GDM1 (cell line): ENCODE measurements around the gene FLYWCH1.

Source experiments
- DNase-seq: peaks from one replicate; lab custom pipeline; 2025; lab: John Stamatoyannopoulos, UW

The FLYWCH1 gene

DNA sequence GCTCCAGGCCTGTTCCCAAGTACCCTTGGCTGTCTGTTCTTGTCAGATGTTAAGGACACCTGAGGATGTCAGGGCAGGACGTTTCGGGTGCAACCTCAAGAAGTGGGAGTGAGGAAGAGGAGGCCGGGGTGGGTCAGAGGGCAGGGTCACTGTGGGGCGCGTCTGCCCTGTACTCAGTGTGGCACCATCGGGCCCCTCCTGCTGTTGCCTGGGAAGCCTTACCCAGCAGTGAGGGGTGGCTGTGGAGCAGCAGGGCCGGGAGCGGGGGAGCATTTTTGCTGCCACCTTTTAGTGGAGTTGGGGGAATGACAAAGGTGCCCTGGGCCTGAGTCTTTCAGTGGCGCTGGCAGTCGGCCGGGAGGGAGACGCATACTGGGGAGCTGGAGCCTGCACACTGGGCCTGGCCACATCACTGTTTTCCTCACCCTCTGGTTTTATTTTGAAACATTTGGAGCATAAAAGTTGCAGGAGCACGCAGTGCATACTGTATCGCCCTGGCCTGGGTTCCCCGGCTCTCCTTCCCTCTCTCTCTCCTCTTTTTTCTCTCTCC lies 11.1 kb upstream of the FLYWCH1 start:
- no peak for DNase-seq

GRCh38 chr16:2902337-2903130 lies 9.2 kb upstream of the FLYWCH1 start:
- no peak for DNase-seq

DNA sequence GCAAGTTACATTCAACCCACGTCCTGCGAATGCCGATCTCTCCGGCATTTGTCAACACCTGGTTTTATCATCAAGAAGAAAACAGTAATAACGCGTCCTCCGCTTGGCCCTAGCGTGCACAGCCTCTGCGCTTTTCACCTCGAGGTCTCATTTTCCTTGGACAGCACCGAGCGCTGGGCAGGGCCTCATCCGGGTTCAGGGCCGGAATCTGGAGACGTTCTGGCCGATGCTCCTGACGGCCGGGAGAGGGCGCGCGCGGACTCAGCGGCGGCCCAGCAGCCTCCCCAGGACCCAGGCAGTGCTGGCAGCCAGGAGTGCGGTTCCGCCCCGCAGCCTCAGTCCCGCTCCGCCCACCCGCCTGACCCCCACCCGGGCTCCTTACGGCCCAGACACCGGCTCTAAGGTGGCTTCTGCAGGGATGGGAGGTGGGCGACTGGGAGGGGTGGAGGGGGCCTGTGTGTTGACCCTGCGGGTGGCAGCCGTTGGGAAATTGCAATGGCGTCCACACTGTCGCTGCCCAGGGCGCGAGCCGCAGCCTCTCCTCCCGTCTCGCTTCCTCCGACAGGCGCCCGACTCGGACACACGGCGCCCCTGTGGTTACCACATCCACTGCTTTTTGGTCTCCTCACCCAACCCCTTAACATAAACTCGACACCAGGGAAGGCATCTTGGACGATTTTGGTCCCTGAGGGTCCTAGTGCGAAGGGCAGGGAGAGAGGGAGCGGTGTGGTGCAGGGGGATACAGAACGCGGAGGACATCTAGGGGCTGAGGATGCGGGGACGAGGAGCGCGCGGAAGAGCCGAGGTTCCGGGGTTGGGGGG lies 7.4 kb upstream of the FLYWCH1 start:
- DNase-seq, result peak; percentile 74

DNA sequence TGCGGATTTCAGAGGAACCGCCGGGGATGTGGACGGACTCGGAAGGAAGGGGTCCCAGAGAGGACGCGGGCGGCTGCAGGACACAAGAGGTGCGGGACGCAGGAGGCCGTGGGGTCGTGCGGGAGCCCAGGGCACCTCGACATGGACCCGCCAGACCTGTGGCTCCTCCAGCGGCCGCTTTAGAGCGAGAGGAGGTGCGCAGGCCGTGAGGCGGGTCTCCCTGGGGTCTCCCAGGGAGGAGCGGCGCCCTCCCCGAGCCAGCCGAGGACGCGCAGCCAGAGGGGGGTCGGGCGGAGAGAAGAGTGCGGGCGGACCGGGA lies 6.8 kb upstream of the FLYWCH1 start:
- DNase-seq, result no peak

DNA sequence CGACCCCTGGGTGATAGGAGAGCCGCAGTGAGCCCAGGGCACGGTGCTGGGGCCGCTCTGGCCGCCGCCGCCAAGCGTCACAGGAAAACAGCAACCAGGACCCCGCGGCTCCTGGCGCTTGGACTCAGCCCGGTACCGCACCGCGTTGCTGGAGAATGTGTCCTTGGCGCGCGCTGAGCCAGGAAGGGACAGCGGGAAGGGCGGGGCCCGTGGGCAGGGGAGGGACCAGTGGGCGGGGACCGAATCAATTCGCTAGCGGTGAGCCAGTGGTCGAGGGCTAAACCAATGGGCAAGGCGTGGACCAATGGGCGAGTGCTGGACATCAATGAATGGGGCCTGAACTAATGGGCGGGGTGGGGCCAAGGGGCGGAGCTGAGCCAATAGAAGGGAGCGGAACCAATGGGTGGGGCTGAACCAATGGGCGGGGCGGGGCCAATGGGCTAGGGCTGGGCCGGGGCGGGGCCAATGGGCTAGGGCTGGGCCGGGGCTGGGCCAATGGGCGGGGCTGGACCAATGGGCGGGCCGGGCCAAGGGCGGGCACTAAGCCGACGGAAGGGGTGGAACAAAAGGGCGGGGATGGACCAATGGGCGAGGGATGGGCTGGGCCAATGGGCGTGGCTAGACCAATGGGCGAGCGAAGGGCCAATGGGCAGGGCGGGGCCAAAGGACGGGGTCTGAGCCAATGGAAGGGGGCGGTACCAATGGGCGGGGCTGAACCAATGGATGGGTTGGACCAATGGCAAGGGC lies 6.3 kb upstream of the FLYWCH1 start:
- DNase-seq, result peak; percentile 99

GRCh38 chr16:2905988-2906387 lies 5.7 kb upstream of the FLYWCH1 start:
- DNase-seq, result no peak

- DNase-seq, result peak; percentile 19
Measured at GRCh38 chr16:2907084-2907753, 4.5 kb upstream of the FLYWCH1 start.

GRCh38 chr16:2910441-2910969 lies 1.2 kb upstream of the FLYWCH1 start:
- no peak for DNase-seq

- DNase-seq, result no peak
Measured at GRCh38 chr16:2912330-2913199, 834 bp downstream of the FLYWCH1 start.

- DNase-seq, result no peak
Measured at GRCh38 chr16:2913603-2914002, 1.9 kb downstream of the FLYWCH1 start.

DNA sequence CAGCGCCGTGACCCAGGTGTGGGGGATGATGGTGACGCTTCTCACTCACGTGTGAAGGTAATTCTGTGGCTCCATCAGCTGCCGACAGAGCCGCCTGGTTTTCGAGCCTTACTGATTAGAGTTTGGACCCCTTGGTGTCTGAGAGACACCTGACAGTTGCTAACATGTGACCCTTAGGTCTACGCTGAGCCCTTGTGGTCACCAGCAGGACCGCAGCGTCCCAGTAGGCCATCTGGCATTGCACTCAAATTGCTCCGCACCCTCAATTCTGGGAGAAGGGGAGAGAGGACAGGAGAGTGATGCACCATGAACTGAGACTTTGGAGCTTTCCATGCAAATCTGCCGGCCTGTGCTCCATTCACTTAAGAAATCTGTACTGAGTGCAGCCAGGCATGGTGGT lies 2.5 kb downstream of the FLYWCH1 start:
- no peak for DNase-seq

- DNase-seq, result no peak
Measured at GRCh38 chr16:2915196-2915929, 3.6 kb downstream of the FLYWCH1 start.

DNA sequence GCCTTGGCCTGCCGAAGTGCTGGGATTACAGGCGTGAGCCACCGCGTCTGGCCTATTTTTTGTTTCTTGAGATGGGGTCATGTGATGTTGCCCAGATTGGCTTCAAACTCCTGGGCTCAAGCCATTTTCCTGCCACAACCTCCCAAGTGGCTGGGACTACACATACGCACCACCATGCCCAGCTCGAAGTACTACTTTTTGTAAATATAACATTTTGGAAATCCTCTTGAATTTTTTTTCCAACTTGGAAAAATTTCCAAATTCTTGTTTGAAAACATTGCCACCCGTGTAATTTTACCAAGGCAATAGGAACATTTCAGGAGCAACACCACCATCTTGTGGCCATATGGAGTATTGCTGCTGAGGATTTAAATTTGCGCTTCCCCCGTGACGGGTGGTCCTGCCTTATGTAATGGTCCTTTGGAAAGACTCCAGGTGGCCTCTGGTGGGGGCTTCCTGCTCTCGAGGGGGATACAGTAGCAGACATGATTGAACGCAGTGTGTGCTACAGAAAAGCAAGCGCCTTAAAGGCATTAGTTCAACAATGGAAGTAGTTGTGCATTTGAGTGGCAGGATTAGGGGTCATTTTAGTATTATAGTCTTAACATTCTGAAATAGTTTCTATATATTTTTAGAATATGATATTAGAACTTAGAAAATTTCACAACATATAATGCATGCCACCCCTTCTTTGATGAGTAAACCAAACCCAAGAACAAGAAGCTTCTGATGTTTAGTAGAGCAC lies 8.0 kb downstream of the FLYWCH1 start:
- peak; percentile 44 for DNase-seq

- no peak for DNase-seq
Measured at GRCh38 chr16:2923481-2923880, 11.8 kb downstream of the FLYWCH1 start.

- no peak for DNase-seq
Measured at GRCh38 chr16:2924901-2925755, 13.4 kb downstream of the FLYWCH1 start.

DNA sequence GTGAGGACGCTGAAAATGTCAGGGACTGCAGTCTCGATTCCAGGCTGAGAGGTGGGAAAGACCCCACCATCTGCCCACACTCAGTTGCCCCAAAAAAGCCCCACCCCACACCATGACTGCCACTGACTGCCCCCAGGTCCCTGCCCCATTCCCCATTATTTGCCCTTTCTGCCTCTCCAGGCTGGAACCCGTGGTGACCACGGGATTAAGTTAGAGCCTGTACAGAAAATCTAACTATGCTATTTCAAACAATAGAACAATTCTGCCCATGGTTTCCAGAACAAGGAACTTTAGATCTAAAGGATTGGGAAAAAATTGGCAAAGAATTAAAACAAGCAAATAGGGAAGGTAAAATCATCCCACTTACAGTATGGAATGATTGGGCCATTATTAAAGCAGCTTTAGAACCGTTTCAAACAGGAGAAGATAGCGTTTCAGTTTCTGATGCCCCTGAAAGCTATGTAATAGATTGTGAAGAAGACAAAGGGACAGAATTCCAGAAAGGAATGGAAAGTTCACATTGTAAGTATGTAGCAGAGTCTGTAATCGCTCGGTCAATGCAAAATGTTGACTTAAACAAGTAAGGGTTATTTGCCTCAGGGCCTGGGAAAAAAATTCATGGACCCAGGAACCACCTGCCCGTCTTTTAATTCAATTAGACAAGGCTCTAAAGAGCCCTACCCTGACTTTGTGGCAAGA lies 14.4 kb downstream of the FLYWCH1 start:
- no peak for DNase-seq

- DNase-seq, result no peak
Measured at GRCh38 chr16:2926650-2926999, 14.9 kb downstream of the FLYWCH1 start.
